Caco-2 (cell line): ENCODE data around the gene GAS5. TPM values are rescaled to one million over a fixed set of nuclear protein-coding genes. Genes with fewer than 3 reads are reported as not detected.
"Not testable (repeated sequence)": the region's sequence is repeated elsewhere in the genome, so short reads cannot be mapped to it uniquely, and the experiment has no call there.

Source experiments
- BruUV-seq: library from RNA; stranded (reverse); fragments of 400-500 nt; replicated peaks from 2 replicates; lab custom pipeline; 2021; lab: Mats Ljungman, UMichigan
- CTCF ChIA-PET: fragments of 300-600 bp; sonication (Branson Sonifier 250); formaldehyde crosslinking; loops from one replicate; lab custom pipeline; 2022; ENCODE audit warnings: antibody characterized with exemption; lab: Charles Lee
- POLR2A ChIA-PET: fragments of 300-600 bp; sonication (Branson Sonifier 250); formaldehyde crosslinking; loops from one replicate; lab custom pipeline; 2022; ENCODE audit warnings: antibody characterized with exemption; lab: Charles Lee
- DNase-seq, 2 experiments: peaks; one replicate each; pipeline versions ENCODE4 v3.0.0 to v3.0.0-alpha.2; 2020 to 2022
- H3K27me3 ChIP-seq: replicated peaks from 2 replicates; pipeline ENCODE4 v1.6.0; 2011; ENCODE audit warnings: low read length; ENCODE audit not compliant: control insufficient read depth, insufficient read depth
- H3K36me3 ChIP-seq: 2 replicates; pipeline ENCODE4 v1.5.1; 2011; ENCODE audit warnings: low read length; ENCODE audit not compliant: control insufficient read depth, insufficient read depth
- H3K4me1 ChIP-seq: fragments of 250-450 bp; sonication (Bioruptor Pico); 2 replicates; pipeline ENCODE4 v1.5.1; 2020; ENCODE audit warnings: mild to moderate bottlenecking
- H3K4me3 ChIP-seq: 2 replicates; pipeline ENCODE4 v1.5.1; 2011; ENCODE audit warnings: low read depth, mild to moderate bottlenecking, control low read depth, low read length
- H3K9me3 ChIP-seq: fragments of 250-450 bp; sonication (Bioruptor Pico); 2 replicates; pipeline ENCODE4 v1.5.1; 2020; ENCODE audit warnings: mild to moderate bottlenecking, moderate library complexity
- H3K27ac Mint-ChIP-seq: one replicate; pipeline ENCODE4 v1.8.0; 2022; ENCODE audit warnings: mixed read lengths; ENCODE audit not compliant: unreplicated experiment
- H3K27me3 Mint-ChIP-seq: one replicate; pipeline ENCODE4 v1.8.0; 2022; ENCODE audit warnings: mixed read lengths; ENCODE audit not compliant: insufficient read depth, unreplicated experiment
- H3K36me3 Mint-ChIP-seq: one replicate; pipeline ENCODE4 v1.8.0; 2022; ENCODE audit warnings: mild to moderate bottlenecking, mixed read lengths; ENCODE audit not compliant: insufficient read depth, unreplicated experiment
- H3K4me1 Mint-ChIP-seq: one replicate; pipeline ENCODE4 v1.8.0; 2022; ENCODE audit warnings: low read depth, mixed read lengths; ENCODE audit not compliant: unreplicated experiment
- H3K4me3 Mint-ChIP-seq: one replicate; pipeline ENCODE4 v1.8.0; 2022; ENCODE audit warnings: mild to moderate bottlenecking, moderate library complexity, mixed read lengths; ENCODE audit not compliant: unreplicated experiment
- H3K9me3 Mint-ChIP-seq: one replicate; pipeline ENCODE4 v1.8.0; 2022; ENCODE audit warnings: mixed read lengths; ENCODE audit not compliant: unreplicated experiment
- intact Hi-C: fragments of 100-400 bp; cut with micrococcal nuclease; formaldehyde crosslinking; loops from one replicate; pipeline ENCODE4 v1.10.0; 2022; ENCODE audit not compliant: unreplicated experiment
- total RNA-seq: library from RNA; stranded (reverse); gene quantifications from 2 replicates; pipeline ENCODE4 v1.2.3, GENCODE V29; 2022
- TF ChIP-seq, protein P1 (sequence below), 2 experiments: fragments of 200-600 bp in 1 of 2; IDR thresholded peaks; 1 replicate in 1 of 2; 2 replicates in 1 of 2; pipeline versions ENCODE4 v1.5.1 to v1.8.0; 2011 to 2022; ENCODE audit warnings: antibody characterized with exemption in 1 of 2, control low read depth in 1 of 2, inconsistent platforms in 1 of 2, low read depth in 1 of 2, low read length in 1 of 2, mild to moderate bottlenecking in 1 of 2, moderate library complexity in 1 of 2; ENCODE audit not compliant: insufficient read depth in 1 of 2, severe bottlenecking in 1 of 2, unreplicated experiment in 1 of 2

GAS5 gene
- total RNA-seq, 1 experiment from 2014 or later = 641 TPM

DNA sequence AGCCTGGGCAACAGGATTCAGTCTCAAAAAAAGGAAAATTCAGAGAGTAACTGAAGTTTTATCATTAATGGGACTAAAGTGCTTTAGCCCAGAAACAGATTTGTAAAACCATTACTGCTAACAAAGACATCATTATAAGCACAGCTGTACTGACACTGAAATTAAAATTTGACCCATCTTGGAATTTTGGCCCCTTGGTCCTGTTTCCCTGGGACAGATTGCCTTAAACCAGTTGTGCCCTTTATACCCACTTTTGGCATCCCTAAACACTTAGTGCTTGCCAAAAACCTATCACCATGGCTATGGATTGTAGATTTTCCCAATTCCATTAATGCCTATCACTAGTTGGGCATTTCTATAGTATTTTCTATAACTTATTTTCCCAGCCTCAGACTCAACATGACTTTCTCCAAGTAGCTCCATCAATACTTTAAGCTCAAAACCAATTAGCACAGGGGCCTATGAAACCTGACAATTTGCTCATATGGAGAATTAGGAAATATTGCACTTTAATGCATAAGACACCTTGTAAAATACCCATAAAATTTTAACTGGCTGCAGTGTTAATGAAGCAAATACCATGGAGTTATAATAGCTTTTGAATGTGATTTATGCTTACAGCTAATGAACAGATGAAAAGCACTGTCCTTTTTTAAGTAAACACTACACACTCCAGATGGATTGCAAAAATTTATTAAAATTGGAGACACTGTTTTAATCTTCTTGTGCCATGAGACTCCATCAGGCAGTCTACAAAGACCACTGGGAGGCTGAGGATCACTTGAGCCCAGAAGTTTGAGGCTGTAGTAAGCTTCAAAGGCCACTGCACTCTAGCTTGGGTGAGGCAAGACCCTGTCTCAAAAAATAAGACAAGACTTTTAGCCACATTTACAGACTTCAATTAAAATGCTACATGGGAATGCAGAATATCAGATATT is 4.3 kb downstream of the GAS5 start:
- no peak for DNase-seq
- ChIA-PET CTCF (no interaction called here), POLR2A (interaction anchor here (0.8 kb wide), 1 partner anchor 385 kb away, joined by 7 read pairs; no protein-coding TSS in a partner anchor)
- Histone ChIP-seq H3K4me1 (peaks cover 7% of the 10 kb centered on the region; the same call in 1 of the 2 replicates), H3K9me3 (no peaks in the 10 kb centered on the region), H3K36me3 (peaks cover 5% of the 10 kb centered on the region; the same call in 1 of the 2 replicates), H3K4me3 (no peak overlapping the region), H3K27me3 (no peaks in the 10 kb centered on the region)
- peak overlapping the region; percentile 77 for H3K27ac Mint-ChIP-seq
- peaks cover 95% of the 10 kb centered on the region for H3K36me3 Mint-ChIP-seq
- H3K4me1 Mint-ChIP-seq = peaks cover 6% of the 10 kb centered on the region
- BruUV-seq = no TSS peak
- no peaks in the 10 kb centered on the region for H3K9me3 Mint-ChIP-seq
- intact Hi-C loops = no loop called here
- peaks cover 5% of the 10 kb centered on the region for H3K27me3 Mint-ChIP-seq
- H3K4me3 Mint-ChIP-seq = peak overlapping the region; percentile 99
- TF ChIP-seq, protein P1, sequence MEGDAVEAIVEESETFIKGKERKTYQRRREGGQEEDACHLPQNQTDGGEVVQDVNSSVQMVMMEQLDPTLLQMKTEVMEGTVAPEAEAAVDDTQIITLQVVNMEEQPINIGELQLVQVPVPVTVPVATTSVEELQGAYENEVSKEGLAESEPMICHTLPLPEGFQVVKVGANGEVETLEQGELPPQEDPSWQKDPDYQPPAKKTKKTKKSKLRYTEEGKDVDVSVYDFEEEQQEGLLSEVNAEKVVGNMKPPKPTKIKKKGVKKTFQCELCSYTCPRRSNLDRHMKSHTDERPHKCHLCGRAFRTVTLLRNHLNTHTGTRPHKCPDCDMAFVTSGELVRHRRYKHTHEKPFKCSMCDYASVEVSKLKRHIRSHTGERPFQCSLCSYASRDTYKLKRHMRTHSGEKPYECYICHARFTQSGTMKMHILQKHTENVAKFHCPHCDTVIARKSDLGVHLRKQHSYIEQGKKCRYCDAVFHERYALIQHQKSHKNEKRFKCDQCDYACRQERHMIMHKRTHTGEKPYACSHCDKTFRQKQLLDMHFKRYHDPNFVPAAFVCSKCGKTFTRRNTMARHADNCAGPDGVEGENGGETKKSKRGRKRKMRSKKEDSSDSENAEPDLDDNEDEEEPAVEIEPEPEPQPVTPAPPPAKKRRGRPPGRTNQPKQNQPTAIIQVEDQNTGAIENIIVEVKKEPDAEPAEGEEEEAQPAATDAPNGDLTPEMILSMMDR (IDR thresholded peaks at IDR 0.05; ENCODE audit: insufficient read depth in 1 of 2, low read depth in 1 of 2, low read length in 1 of 2, severe bottlenecking in 1 of 2, unreplicated experiment in 1 of 2) = no peak

DNA sequence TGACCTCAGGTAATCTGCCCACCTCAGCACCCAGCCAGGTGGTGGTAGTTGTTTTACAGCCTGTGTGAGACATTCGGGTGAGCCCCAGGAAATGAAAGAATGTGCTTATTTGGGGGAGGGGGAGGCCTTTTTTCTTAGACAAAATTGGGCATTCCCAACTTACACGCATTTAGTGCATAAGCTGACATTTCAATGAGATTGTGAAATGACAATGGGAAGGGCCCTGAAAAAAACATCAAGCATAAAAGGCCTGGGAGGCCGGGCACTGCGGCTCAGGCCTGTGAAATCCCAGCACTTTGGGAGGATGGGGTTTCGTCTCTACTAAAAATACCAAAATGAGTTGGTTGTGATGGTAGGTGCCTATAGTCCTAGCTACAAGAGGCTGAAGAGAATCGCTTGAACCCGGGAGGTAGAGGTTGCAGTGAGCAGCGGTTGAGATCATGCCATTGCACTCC is 5.0 kb downstream of the GAS5 start:
- BruUV-seq = no TSS peak
- H3K4me1 Mint-ChIP-seq = peaks cover 3% of the 10 kb centered on the region
- ChIA-PET POLR2A (interaction anchor here (0.8 kb wide), 1 partner anchor 384 kb away, joined by 7 read pairs; no protein-coding TSS in a partner anchor), CTCF (no interaction called here)
- Histone ChIP-seq H3K9me3 (no peaks in the 10 kb centered on the region), H3K36me3 (peaks cover 5% of the 10 kb centered on the region; the same call in 1 of the 2 replicates), H3K27me3 (no peaks in the 10 kb centered on the region), H3K4me1 (peaks cover 7% of the 10 kb centered on the region; the same call in 1 of the 2 replicates), H3K4me3 (no peak overlapping the region)
- H3K27ac Mint-ChIP-seq = peak overlapping the region; percentile 77
- H3K36me3 Mint-ChIP-seq = peaks cover 94% of the 10 kb centered on the region
- H3K27me3 Mint-ChIP-seq = peaks cover 3% of the 10 kb centered on the region
- no peaks in the 10 kb centered on the region for H3K9me3 Mint-ChIP-seq
- intact Hi-C loops = no loop called here
- no peak overlapping the region for H3K4me3 Mint-ChIP-seq
- TF ChIP-seq, protein P1 (IDR thresholded peaks at IDR 0.05; ENCODE audit: insufficient read depth in 1 of 2, low read depth in 1 of 2, low read length in 1 of 2, severe bottlenecking in 1 of 2, unreplicated experiment in 1 of 2) = no peak
- peak in 1 of 2 experiments; percentile 44 for DNase-seq

DNA sequence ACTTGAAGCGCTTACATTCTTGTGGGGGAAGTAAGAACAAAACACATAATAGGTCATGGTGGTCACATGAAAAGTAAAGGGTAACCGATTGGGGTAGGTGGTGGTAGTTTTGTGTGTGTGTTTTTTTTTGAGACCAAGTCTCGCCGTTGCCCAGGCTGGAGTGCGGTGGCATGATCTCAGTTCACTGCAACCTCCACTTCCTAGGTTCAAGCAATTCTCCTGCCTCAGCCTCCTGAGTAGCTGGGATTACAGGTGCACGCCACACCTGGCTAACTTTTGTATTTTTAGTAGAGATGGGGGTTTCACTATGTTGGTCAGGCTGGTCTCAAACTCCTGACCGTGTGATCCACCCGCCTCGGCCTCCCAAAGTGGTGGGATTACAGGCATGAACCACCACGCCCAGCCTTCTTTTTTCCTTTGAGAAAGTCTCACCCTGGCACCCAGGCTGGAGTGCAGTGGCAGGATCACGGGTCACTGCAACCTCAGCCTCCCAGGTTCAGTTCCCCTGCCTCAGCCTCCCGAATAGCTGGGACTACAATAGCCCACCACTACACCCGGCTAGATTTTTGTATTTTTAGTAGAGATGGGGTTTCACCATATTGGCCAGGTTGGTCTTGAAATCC is 5.5 kb downstream of the GAS5 start:
- H3K9me3 ChIP-seq, H3K4me3 ChIP-seq, H3K4me1 Mint-ChIP-seq, H3K4me1 ChIP-seq, CTCF ChIA-PET, H3K27me3 Mint-ChIP-seq, H3K4me3 Mint-ChIP-seq, intact Hi-C loops, H3K36me3 ChIP-seq, BruUV-seq, H3K27me3 ChIP-seq, H3K9me3 Mint-ChIP-seq: not testable (repeated sequence)
- Mint-ChIP-seq H3K27ac (peak overlapping the region; percentile 77), H3K36me3 (peaks cover 94% of the 10 kb centered on the region)
- DNase-seq = peak in 1 of 2 experiments; percentile 46
- POLR2A ChIA-PET = interaction anchor here (0.8 to 1.2 kb wide), 2 partner anchors 160 to 384 kb away, joined by 7 read pairs; no protein-coding TSS in a partner anchor
